ENCODE results near the gene GRID2IP. TPM values are rescaled to one million over a fixed set of nuclear protein-coding genes. Genes with fewer than 3 reads are reported as not detected.

Gene GRID2IP
- total RNA-seq, 1 experiment from 2014 or later = 1.4 TPM

GRCh38 chr7:6501586-6502564, 49.4 kb downstream of the GRID2IP start:
- no peaks in the 10 kb centered on the region for H3K9me3 Mint-ChIP-seq (ENCODE audit: low read depth, unreplicated experiment)
- no peak overlapping the region for H3K27ac Mint-ChIP-seq (ENCODE audit: unreplicated experiment)
- H3K27me3 Mint-ChIP-seq (ENCODE audit: unreplicated experiment) = peaks cover 14% of the 10 kb centered on the region
- H3K4me1 Mint-ChIP-seq (ENCODE audit: low read depth, unreplicated experiment) = peaks cover 7% of the 10 kb centered on the region
- intact Hi-C loops (cut with micrococcal nuclease; ENCODE audit: unreplicated experiment) = no loop called here
- no TSS peak for BruUV-seq (replicated peaks)
- no peak for TF ChIP-seq CTCF (IDR thresholded peaks at IDR 0.05; ENCODE audit: unreplicated experiment)
- peaks cover 20% of the 10 kb centered on the region for H3K36me3 Mint-ChIP-seq (ENCODE audit: insufficient read depth, unreplicated experiment)
- peak overlapping the region; percentile 84 for H3K4me3 Mint-ChIP-seq (ENCODE audit: low read depth, unreplicated experiment)
- CTCF ChIA-PET = interaction anchor here (0.5 to 0.6 kb wide), 2 partner anchors 16 to 55 kb away, joined by 3 to 4 read pairs; no protein-coding TSS in a partner anchor
- no peak for DNase-seq

- Mint-ChIP-seq H3K9me3 (ENCODE audit: low read depth, unreplicated experiment) (no peaks in the 10 kb centered on the region), H3K4me1 (ENCODE audit: low read depth, unreplicated experiment) (peaks cover 7% of the 10 kb centered on the region), H3K4me3 (ENCODE audit: low read depth, unreplicated experiment) (no peak overlapping the region), H3K27ac (ENCODE audit: unreplicated experiment) (no peak overlapping the region), H3K36me3 (ENCODE audit: insufficient read depth, unreplicated experiment) (peaks cover 20% of the 10 kb centered on the region), H3K27me3 (ENCODE audit: unreplicated experiment) (peaks cover 2% of the 10 kb centered on the region)
- CTCF ChIA-PET = no interaction called here
- no peak for DNase-seq
- no TSS peak for BruUV-seq (replicated peaks)
- TF ChIP-seq CTCF (IDR thresholded peaks at IDR 0.05; ENCODE audit: unreplicated experiment) = no peak
- intact Hi-C loops (cut with micrococcal nuclease; ENCODE audit: unreplicated experiment) = no loop called here
Measured at GRCh38 chr7:6500691-6501090, 50.6 kb downstream of the GRID2IP start.

GRCh38 chr7:6497994-6498393, 53.3 kb downstream of the GRID2IP start:
- H3K4me1 Mint-ChIP-seq (ENCODE audit: low read depth, unreplicated experiment) = no peaks in the 10 kb centered on the region
- DNase-seq = no peak
- no peaks in the 10 kb centered on the region for H3K9me3 Mint-ChIP-seq (ENCODE audit: low read depth, unreplicated experiment)
- TF ChIP-seq CTCF (IDR thresholded peaks at IDR 0.05; ENCODE audit: unreplicated experiment) = no peak
- peaks cover 1% of the 10 kb centered on the region for H3K36me3 Mint-ChIP-seq (ENCODE audit: insufficient read depth, unreplicated experiment)
- CTCF ChIA-PET = interaction anchor here (1.8 kb wide), 1 partner anchor 7 kb away, joined by 4 read pairs; no protein-coding TSS in a partner anchor
- no peaks in the 10 kb centered on the region for H3K27me3 Mint-ChIP-seq (ENCODE audit: unreplicated experiment)
- no peak overlapping the region for H3K27ac Mint-ChIP-seq (ENCODE audit: unreplicated experiment)
- BruUV-seq (replicated peaks) = no TSS peak
- no peak overlapping the region for H3K4me3 Mint-ChIP-seq (ENCODE audit: low read depth, unreplicated experiment)
- intact Hi-C loops (cut with micrococcal nuclease; ENCODE audit: unreplicated experiment) = no loop called here

- Mint-ChIP-seq H3K27ac (ENCODE audit: unreplicated experiment) (no peak overlapping the region), H3K4me1 (ENCODE audit: low read depth, unreplicated experiment) (no peaks in the 10 kb centered on the region), H3K9me3 (ENCODE audit: low read depth, unreplicated experiment) (no peaks in the 10 kb centered on the region), H3K27me3 (ENCODE audit: unreplicated experiment) (no peaks in the 10 kb centered on the region), H3K36me3 (ENCODE audit: insufficient read depth, unreplicated experiment) (no peaks in the 10 kb centered on the region), H3K4me3 (ENCODE audit: low read depth, unreplicated experiment) (no peak overlapping the region)
- TF ChIP-seq CTCF (IDR thresholded peaks at IDR 0.05; ENCODE audit: unreplicated experiment) = no peak
- DNase-seq = no peak
- CTCF ChIA-PET = no interaction called here
- no TSS peak for BruUV-seq (replicated peaks)
- intact Hi-C loops (cut with micrococcal nuclease; ENCODE audit: unreplicated experiment) = no loop called here
Measured at GRCh38 chr7:6497637-6497905, 53.7 kb downstream of the GRID2IP start.
